ENCODE data around the gene SFSWAP. TPM values are rescaled to one million over a fixed set of nuclear protein-coding genes. Genes with fewer than 3 reads are reported as not detected.
A peak's percentile ranks its signal among the peaks of the same experiment; 100 is the strongest.
"Not testable (repeated sequence)": the region's sequence is repeated elsewhere in the genome, so short reads cannot be mapped to it uniquely, and the experiment has no call there.

SFSWAP gene
- total RNA-seq, 2 experiments from 2014 or later = 51.1 to 57.4 TPM

DNA sequence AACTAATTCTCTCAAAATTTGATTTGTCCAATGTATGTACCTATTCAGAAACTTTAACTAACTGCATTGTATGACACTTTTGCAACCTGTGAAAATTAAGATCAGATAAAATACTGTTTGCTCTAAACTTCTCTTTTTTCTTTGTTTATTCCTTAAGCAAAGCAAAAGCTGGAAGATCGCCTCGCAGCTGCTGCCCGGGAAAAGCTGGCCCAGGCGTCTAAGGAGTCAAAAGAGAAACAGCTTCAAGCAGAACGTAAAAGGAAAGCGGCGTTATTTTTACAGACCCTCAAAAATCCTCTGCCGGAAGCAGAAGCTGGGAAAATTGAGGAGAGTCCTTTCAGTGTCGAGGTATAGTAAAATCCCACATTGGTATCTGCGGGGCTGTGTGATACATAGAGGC lies 55.1 kb downstream of the SFSWAP start:
- Mint-ChIP-seq H3K9me3 (no peaks in the 10 kb centered on the region), H3K27ac (no peak overlapping the region), H3K27me3 (no peaks in the 10 kb centered on the region), H3K4me3 (no peak overlapping the region), H3K4me1 (no peaks in the 10 kb centered on the region), H3K36me3 (peaks cover 11% of the 10 kb centered on the region)
- DNase-seq = no peak

DNA sequence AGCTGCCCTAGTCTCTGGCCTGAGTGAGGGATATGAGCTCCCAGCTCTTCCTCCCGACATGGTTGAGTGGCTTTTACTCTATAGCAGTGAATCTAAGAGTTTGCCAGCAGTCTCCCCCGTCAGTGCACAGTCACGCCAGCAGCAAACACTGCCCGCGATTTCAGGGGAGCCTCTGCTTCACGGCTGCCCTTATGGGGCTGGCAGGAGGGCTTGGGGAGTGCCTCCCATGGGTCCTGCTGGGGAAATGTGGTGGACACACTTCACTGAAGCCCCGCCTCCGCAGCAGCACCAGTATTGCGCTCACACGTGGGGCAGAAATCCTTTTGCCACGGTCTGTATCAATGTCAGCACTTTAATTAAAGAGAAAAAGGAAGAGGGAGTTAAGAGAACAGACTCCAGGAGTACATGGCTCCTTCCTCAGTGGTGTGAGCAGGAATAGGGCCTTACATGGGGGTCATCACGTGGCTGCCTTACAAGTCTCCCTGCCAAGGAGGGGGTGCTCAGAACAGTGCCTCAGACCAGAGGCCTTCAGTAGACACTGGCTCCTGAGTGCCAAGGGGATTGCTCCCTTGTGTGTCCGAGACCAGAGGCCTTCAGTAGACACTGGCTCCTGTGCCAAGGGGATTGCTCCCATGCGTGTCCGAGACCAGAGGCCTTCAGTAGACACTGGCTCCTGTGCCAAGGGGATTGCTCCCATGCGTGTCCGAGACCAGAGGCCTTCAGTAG lies 55.7 kb downstream of the SFSWAP start:
- Mint-ChIP-seq H3K9me3 (no peaks in the 10 kb centered on the region), H3K4me3 (no peak overlapping the region), H3K27me3 (no peaks in the 10 kb centered on the region), H3K27ac (no peak overlapping the region), H3K4me1 (no peaks in the 10 kb centered on the region), H3K36me3 (peaks cover 8% of the 10 kb centered on the region)
- no peak for DNase-seq

DNA sequence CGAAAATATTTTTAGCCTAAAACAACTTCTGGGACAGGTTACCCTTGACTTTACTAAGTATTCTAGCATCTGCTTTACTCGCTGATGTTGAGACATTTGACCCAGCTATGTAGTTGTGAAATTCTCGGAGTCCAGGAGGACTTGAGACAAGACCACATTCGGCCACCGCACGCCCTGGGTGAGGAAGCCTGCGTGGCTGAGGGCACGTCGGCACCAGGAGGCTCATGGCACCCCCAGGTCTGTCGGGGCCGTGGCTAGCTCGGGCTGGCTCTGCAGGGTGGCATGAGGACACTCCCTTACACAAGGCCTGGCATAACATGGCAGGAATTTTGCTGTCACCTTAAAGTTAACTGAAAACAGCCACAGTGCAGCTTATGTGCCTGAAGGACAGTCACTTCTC lies 59.2 kb downstream of the SFSWAP start:
- no peak for DNase-seq
- Mint-ChIP-seq H3K27me3 (no peaks in the 10 kb centered on the region), H3K4me3 (no peak overlapping the region), H3K9me3 (no peaks in the 10 kb centered on the region), H3K36me3 (peaks cover 20% of the 10 kb centered on the region), H3K4me1 (peaks cover 21% of the 10 kb centered on the region), H3K27ac (no peak overlapping the region)

DNA sequence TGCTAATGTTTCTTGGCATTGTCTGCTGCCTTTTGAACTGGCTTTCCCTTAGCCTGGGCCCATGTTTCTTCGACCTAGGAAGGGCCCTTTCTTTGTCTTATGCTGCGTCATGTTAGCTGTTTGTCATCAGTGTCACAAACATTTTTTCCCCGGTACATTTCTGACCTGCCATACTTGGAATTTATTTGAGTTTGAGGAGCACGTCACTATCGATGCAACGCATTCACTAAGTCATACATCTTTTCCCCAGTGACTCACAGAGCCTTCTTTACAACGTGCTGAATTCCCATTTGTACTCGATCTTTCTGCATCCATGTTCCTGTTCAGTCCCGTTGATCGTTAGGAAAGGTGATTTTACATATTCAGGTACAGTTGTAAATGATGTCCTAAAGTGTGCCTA lies 61.1 kb downstream of the SFSWAP start:
- DNase-seq = no peak
- no peaks in the 10 kb centered on the region for H3K9me3 Mint-ChIP-seq
- no peaks in the 10 kb centered on the region for H3K27me3 Mint-ChIP-seq
- H3K36me3 Mint-ChIP-seq = peaks cover 23% of the 10 kb centered on the region
- peaks cover 28% of the 10 kb centered on the region for H3K4me1 Mint-ChIP-seq
- no peak overlapping the region for H3K27ac Mint-ChIP-seq
- H3K4me3 Mint-ChIP-seq = no peak overlapping the region

DNA sequence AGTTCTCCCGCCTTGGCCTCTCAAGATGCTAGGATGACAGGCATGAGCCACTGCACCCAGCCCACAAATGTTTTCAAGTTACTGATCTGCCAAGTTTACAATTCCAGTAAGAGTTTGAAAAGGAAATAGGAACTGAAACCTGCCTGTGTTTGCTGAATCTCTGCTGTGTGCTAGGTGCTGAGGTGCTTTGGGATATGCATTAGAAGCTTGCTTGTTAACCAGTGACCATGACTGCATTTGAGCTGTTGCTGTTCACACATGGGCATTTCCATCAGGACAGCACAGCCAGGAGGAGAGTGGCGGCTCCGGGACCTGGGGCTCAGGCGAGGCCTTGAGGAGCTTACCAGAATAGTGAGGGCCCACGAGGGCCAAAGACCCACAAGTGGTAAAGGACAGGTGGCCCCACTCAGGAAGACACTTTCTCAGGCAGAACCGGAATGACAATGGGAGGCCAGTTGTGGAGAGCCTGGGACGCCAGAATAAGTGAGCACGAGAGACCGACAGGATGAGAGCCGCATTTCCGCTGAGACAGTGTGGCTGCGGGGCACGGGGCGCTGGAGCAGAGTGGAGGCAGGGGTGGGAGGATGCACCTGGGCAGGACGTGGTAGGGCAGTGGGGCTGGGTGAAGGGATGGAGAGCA lies 62.8 kb downstream of the SFSWAP start:
- Mint-ChIP-seq H3K36me3 (peaks cover 32% of the 10 kb centered on the region), H3K4me1 (peaks cover 28% of the 10 kb centered on the region), H3K27ac (peak overlapping the region; percentile 83), H3K9me3 (no peaks in the 10 kb centered on the region), H3K27me3 (no peaks in the 10 kb centered on the region), H3K4me3 (peak overlapping the region; percentile 48)
- peak; percentile 24 for DNase-seq

DNA sequence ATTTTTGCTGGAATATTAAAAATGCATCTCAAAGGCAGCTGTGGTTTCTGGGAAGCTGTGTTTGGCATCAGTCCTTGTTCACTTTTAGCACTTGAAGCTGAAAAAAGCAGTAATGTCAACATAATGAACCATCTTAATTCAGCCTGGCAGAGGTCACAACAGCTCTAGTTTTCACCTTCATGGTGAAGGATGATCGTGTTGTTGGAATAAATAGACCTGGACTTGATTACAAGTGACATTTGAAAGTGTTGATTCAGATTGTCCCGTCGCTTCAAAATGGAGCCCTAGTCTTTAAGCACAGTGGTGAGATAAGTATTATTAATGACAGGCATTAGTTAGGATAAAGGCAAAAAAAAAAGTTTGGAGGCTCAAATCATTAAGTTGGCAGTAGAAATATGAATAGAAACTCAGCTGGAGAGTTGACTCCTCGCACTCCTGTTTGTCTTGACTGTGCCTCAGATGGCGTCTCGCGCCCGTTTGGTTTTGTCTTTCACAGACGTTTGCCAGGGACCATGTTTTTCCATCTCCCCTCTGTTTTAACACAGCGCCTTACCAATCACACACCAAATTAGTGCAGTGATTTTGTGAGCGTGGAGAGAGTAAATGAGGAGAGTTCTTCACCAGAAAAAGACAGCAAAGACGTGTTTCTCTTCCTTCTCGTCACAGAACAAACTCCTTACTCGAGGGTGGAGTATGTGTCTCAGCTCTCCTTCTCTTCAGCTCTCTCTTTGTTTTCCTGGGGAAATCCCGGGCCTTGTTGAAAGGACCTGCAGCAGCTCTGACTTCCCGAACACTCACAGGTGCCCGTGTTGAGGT lies 63.9 kb downstream of the SFSWAP start:
- DNase-seq = no peak
- Mint-ChIP-seq H3K4me3 (no peak overlapping the region), H3K27me3 (no peaks in the 10 kb centered on the region), H3K4me1 (peaks cover 28% of the 10 kb centered on the region), H3K9me3 (no peaks in the 10 kb centered on the region), H3K36me3 (peaks cover 35% of the 10 kb centered on the region), H3K27ac (peak overlapping the region; percentile 1)

DNA sequence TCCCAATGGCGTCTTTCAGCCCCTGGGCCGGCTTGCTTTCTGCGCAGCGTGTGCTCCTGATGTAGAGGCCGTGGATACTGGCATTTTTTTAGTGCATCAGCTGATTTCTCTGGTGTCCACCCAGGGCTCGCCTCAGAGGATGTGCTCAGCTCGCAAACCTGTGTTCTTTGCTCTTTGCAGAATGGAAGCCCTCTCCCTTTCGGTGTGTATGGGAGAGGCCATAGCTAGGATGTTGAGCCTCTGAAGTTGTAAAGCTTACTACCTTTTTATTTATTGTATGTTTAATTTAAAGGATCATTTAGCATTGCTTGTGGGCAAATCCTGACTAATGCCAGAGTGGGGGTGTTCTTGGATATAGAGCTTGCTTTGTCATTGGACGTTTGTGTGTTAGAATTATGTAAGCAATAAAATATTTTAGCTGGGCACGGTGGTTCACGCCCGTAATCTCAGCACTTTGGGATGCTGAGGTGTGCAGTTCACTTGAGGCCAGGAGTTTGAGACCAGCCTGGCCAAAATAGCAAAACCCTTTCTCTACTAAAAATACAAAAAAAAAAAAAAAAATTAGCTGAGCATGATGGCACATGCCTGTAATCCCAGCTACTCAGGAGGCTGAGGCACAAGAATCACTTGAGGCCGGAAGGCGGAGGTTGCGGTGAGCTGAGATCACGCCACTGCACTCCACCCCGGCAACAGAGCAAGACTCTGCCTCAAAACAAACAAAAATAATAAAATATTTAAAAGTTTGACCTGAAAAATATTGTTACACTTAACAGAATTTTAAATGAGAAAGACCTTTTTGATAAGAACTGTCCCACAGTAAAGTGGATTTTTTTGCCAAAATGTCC lies 64.7 kb downstream of the SFSWAP start:
- Mint-ChIP-seq H3K36me3 (peaks cover 34% of the 10 kb centered on the region), H3K4me3 (no peak overlapping the region), H3K27me3 (no peaks in the 10 kb centered on the region), H3K27ac (peak overlapping the region; percentile 79), H3K4me1 (peaks cover 28% of the 10 kb centered on the region), H3K9me3 (no peaks in the 10 kb centered on the region)
- no peak for DNase-seq

DNA sequence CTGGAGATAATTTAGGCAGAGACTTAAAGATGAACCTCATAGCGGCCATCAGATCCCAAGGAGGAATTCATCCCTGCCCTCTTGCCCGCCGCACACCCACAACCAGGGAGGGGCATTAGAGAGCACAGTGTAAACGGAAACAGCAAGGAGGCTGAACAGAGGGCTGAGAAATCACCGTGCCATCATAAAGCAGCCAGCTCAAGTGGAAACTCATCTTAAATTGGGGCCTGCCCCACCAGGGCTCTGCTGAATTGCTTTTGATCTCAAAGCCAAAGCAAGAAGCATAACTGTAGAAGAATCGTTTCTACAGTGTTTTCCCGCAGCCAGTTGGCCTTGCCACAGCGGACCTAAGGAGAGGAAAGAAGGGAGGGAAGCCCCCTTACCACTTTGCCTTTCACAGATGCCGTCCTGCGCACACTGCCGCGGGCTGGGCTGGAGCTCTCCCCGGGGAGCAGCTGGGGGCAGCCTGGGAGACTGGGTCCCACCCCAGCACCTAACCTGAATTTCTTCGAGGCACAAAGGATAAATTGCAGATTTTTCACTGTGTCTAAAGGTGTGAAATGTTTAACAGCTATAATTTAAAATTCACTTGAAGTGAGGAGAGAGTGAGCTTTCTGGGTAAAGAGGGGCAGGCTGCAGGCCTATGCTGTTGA lies 65.5 kb downstream of the SFSWAP start:
- Mint-ChIP-seq H3K27me3 (no peaks in the 10 kb centered on the region), H3K4me1 (peaks cover 28% of the 10 kb centered on the region), H3K36me3 (peaks cover 31% of the 10 kb centered on the region), H3K9me3 (no peaks in the 10 kb centered on the region), H3K4me3 (no peak overlapping the region), H3K27ac (peak overlapping the region; percentile 79)
- DNase-seq = peak; percentile 15

DNA sequence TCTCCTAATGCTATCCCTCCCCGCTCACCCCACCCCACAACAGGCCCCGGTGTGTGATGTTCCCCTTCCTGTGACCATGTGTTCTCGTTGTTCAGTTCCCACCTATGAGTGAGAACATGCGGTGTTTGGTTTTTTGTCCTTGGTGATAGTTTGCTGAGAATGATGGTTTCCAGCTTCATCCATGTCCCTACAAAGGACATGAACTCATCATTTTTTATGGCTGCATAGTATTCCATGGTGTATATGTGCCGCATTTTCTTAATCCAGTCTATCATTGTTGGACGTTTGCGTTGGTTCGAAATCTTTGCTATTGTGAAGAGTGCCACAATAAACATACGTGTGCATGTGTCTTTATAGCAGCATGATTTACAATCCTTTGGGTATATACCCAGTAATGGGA lies 66.4 kb downstream of the SFSWAP start:
- Mint-ChIP-seq H3K4me1 (peaks cover 28% of the 10 kb centered on the region), H3K36me3 (peaks cover 27% of the 10 kb centered on the region)
- H3K27me3 Mint-ChIP-seq, DNase-seq, H3K9me3 Mint-ChIP-seq, H3K27ac Mint-ChIP-seq, H3K4me3 Mint-ChIP-seq: not testable (repeated sequence)

DNA sequence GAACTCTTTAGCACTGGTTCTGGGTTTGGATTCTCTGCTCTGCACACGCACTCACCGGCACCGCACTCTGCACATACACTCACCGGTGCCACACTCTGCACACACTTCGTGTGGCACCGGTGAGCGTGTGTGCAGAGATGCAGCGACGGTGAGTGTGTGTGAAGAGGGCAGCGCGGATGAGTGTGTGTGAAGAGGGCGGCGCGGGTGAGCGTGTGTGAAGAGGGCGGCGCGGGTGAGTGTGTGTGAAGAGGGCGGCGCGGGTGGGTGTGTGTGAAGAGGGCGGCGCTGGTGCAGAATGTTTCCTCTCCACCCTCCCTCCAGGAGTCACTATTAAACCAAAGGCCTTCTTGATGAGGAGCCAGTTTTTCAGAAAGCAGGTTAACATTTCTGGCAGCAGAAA lies 68.1 kb downstream of the SFSWAP start:
- Mint-ChIP-seq H3K27ac (no peak overlapping the region), H3K4me3 (no peak overlapping the region)
- DNase-seq = no peak

DNA sequence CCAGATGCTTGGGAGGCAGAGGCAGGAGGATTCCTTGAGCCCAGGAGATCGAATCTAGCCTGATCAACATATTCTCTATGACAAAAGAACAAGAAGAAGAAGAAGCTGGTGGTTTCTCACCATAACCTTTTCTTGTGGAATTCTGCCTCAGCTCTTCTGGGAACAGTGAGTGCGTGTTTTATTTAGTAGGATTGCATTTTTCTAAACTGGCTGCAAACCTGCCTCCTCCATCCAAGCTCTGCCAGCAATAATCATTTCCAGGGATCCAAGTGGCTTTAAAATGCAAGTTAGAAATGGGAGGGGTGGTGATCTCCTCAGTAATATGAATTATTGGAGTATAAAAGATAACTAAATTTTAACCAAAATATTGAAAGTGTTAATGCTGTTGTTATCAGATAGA lies 71.2 kb downstream of the SFSWAP start:
- no peaks in the 10 kb centered on the region for H3K9me3 Mint-ChIP-seq
- no peak for DNase-seq
- no peak overlapping the region for H3K27ac Mint-ChIP-seq
- no peaks in the 10 kb centered on the region for H3K27me3 Mint-ChIP-seq
- H3K4me3 Mint-ChIP-seq = no peak overlapping the region
- H3K36me3 Mint-ChIP-seq = peaks cover 20% of the 10 kb centered on the region
- peaks cover 2% of the 10 kb centered on the region for H3K4me1 Mint-ChIP-seq

More for the DNA sequence above, 68.1 kb downstream of the SFSWAP start:
- H3K36me3 Mint-ChIP-seq = peaks cover 23% of the 10 kb centered on the region
- H3K4me1 Mint-ChIP-seq = peaks cover 19% of the 10 kb centered on the region
- H3K9me3 Mint-ChIP-seq = no peaks in the 10 kb centered on the region
- no peaks in the 10 kb centered on the region for H3K27me3 Mint-ChIP-seq

DNA sequence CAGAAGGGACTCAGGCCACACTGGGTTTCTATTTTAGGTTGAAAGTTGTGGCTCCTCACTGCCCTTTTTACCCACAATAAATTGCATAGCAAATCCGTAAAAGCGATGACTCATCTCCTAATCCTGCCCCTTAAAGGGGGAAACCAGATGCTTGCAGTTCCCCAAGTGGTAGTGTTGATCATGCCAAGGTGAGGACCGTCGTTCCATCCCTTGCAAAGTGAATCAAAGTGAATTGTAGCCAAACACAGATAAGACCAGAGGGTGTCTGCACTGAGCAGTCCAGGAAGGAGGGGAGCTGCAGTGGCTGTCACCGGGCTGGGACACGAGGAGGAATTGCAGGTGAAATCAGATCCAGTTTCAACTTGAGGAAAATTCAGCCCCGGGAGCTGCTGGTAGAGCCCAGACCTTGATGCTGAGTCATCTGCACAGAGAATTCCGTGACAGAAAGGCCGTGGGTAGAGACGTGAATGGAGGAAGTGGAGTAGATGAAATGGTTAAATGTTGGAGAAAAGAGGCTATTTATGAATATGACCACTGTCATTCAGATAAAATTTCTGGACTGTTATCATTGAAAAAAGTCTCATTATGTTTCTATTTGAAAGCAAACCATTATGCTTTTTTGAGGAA lies 73.1 kb downstream of the SFSWAP start:
- H3K27me3 Mint-ChIP-seq = no peaks in the 10 kb centered on the region
- peak overlapping the region; percentile 12 for H3K27ac Mint-ChIP-seq
- no peak for DNase-seq
- H3K4me3 Mint-ChIP-seq = no peak overlapping the region
- no peaks in the 10 kb centered on the region for H3K9me3 Mint-ChIP-seq
- peaks cover 2% of the 10 kb centered on the region for H3K4me1 Mint-ChIP-seq
- peaks cover 11% of the 10 kb centered on the region for H3K36me3 Mint-ChIP-seq

DNA sequence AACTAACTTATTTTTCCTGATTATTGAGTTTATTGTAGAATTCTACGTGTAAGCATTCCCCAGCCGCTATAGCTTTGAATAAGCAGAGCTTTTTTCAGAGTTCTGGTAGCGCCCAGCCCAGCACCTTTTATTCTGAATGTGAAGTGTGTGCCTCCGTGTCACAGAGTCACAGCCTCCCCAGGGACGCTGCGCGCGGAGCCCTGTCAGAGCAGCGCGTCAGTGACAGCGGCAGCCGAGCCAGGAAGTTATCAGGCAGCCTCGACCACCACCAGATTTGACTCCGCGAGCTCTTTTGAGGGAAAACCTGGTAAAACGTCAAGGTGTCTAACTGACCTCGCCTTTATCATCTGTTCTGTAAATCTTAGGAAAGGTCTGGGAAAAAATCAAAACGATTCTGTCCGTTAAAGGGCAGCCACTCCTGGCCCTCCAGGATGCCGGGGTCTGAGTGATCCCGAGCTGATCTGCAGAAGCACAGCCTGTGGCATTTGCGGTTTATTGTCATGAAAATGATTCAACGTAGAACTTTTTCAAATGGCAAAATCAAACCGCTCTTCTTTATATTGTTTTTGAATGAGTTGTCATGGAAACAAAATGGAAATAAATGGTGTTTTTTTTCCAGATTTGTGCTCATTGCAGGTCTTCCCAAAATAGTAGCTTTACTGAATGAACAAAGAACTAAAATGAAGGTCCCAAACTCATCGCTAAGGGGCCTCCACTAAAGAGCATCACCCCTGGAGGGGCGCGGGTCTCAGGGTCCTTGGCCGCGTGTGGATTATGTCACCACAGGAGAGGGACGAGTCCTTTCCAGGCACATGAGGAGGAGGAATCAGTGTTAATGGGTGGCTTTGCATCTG lies 74.2 kb downstream of the SFSWAP start:
- Mint-ChIP-seq H3K4me1 (peaks cover 2% of the 10 kb centered on the region), H3K9me3 (no peaks in the 10 kb centered on the region), H3K36me3 (peaks cover 14% of the 10 kb centered on the region), H3K4me3 (no peak overlapping the region), H3K27ac (no peak overlapping the region), H3K27me3 (no peaks in the 10 kb centered on the region)
- no peak for DNase-seq
